ENCODE data around the gene WWOX.

GRCh38 chr16:79054211-79054984 lies 954.9 kb downstream of the WWOX start:
- TF ChIP-seq CTCF (IDR thresholded peaks at IDR 0.05) (no peak), EP300 (IDR thresholded peaks at IDR 0.05) (no peak), POLR2A (IDR thresholded peaks at IDR 0.05) (no peak), POLR2AphosphoS5 (IDR thresholded peaks at IDR 0.05) (no peak)

All from gastroesophageal sphincter (tissue), 3 donors.